Ovary (tissue), 9 donors: ENCODE measurements around the gene UGP2. TPM values are rescaled to one million over a fixed set of nuclear protein-coding genes. Genes with fewer than 3 reads are reported as not detected.

ENCODE experiments used
- DNase-seq, 5 donors: peaks; one replicate each; pipeline ENCODE4 v3.0.0-alpha.2; 2019 to 2020
- H3K27ac ChIP-seq, 2 donors: fragments of 200-600 bp; one replicate each; pipeline versions ENCODE4 v1.5.1 to v1.8.0; 2019 to 2022
- H3K27me3 ChIP-seq: fragments of 200-600 bp; one replicate; pipeline ENCODE4 v1.8.0; 2022
- H3K36me3 ChIP-seq: fragments of 200-600 bp; sonication (generic); one replicate; pipeline ENCODE4 v1.5.1; 2019
- H3K4me1 ChIP-seq: one replicate; pipeline ENCODE4 v1.8.1; 2013; ENCODE audit warnings: mild to moderate bottlenecking, moderate library complexity; ENCODE audit not compliant: insufficient read depth
- H3K4me3 ChIP-seq: fragments of 200-600 bp; sonication (generic); one replicate; pipeline ENCODE4 v1.5.1; 2017
- H3K9me3 ChIP-seq, 2 donors: fragments of 200-600 bp in 1 of 2; sonication (generic) in 1 of 2; one replicate each; pipeline versions ENCODE4 v1.5.1 to v1.8.1; 2013 to 2019; ENCODE audit warnings: mild to moderate bottlenecking in 1 of 2, moderate library complexity in 1 of 2
- CTCF ChIP-seq, 3 donors: fragments of 450-650 bp in 2 of 3; fragments of 200-600 bp in 1 of 3; IDR thresholded peaks; one replicate each; pipeline versions ENCODE4 v1.5.1 to v1.8.0; 2016 to 2022; ENCODE audit warnings: antibody characterized with exemption in 3 of 3, mild to moderate bottlenecking in 1 of 3
- EP300 ChIP-seq: sonication (generic); formaldehyde crosslinking; IDR thresholded peaks from one replicate; pipeline ENCODE4 v1.6.1; 2017; ENCODE audit warnings: antibody characterized with exemption
- POLR2A ChIP-seq: fragments of 450-650 bp; IDR thresholded peaks from one replicate; pipeline ENCODE4 v1.6.1; 2017; ENCODE audit warnings: antibody characterized with exemption, mild to moderate bottlenecking, moderate library complexity
- WGBS, 3 donors: extraction: QIAGEN DNeasy Blood & Tissue Kit in 1 of 3; methylation state at CpG; one replicate each; pipeline versions ENCODE4 v1.1.5 to v1.1.7; 2013 to 2017; 5-methylcytosine and 5-hydroxymethylcytosine counted together
- intact Hi-C, 4 donors: fragments of 100-400 bp; cut with DNase I; formaldehyde crosslinking; loops; one replicate each; pipeline versions ENCODE4 v1.11.0 to v1.15.1; 2022 to 2023
- polyA plus RNA-seq, 2 donors: library from polyadenylated mRNA; stranded (reverse); fragments of 200-250 nt in 1 of 2; fragments of 350-450 nt in 1 of 2; fragmentation: Illumina TruSeq in 1 of 2; extraction: RNeasy Lipid Tissue Mini Kit (QIAGEN cat#74804) in 1 of 2; gene quantifications; one replicate each; pipeline ENCODE4 v1.2.3, GENCODE V29; 2013 to 2014
- total RNA-seq, 7 donors: library from RNA; depleted of rRNA in 2 of 7; stranded (reverse); fragments of >200 nt in 2 of 7; fragmentation: NEBNext Ultra II Directional in 3 of 7; extraction: Animal tissue kit (Norgen Biotek cat#: 25700) in 3 of 7; gene quantifications; one replicate each; pipeline versions ENCODE4 v1.1.0 to v1.2.4, GENCODE V29; 2016 to 2023
- donor health status: DM: no; HTN: no; CAD: no; lungs with moderate emphysema.
- donor health status: DM: no; HTN: no; CAD: no.
- donor health status: Bipolar disorder and iron deficiency.
- donor health status: DM: yes; HTN: yes; CAD: no.
- donor health status: DM: no; HTN: no; CAD: no.
- donor health status: DM: yes; HTN: yes; CAD: no.

Gene UGP2
- total and polyA plus RNA-seq, 9 donors: 63.7 to 129 (median 85.1) TPM

GRCh38 chr2:63893163-63893562, 51.5 kb downstream of the UGP2 start:
- Histone ChIP-seq H3K36me3 (no peaks in the 10 kb centered on the region), H3K27me3 (no peaks in the 10 kb centered on the region), H3K9me3 (no peaks in the 10 kb centered on the region), H3K27ac (no peak overlapping the region), H3K4me3 (no peak overlapping the region), H3K4me1 (peaks cover 2% of the 10 kb centered on the region)
- intact Hi-C loops: no loop called here
- whole genome bisulfite sequencing, 3 donors: 72 to 80% (median 73%) methylated on average over 2 of the region's 2 CpGs
- TF ChIP-seq POLR2A (no peak), CTCF (IDR thresholded peaks at IDR 0.05) (no peak), EP300 (no peak)
- DNase-seq: no peak

GRCh38 chr2:63894167-63894566, 52.5 kb downstream of the UGP2 start:
- WGBS, 3 donors: 79 to 96% (median 92%) methylated on average over 1 of the region's 1 CpG
- Histone ChIP-seq H3K9me3 (no peaks in the 10 kb centered on the region), H3K27ac (no peak overlapping the region), H3K27me3 (no peaks in the 10 kb centered on the region), H3K4me3 (no peak overlapping the region), H3K4me1 (peaks cover 2% of the 10 kb centered on the region), H3K36me3 (no peaks in the 10 kb centered on the region)
- intact Hi-C loops: no loop called here
- DNase-seq: no peak
- TF ChIP-seq POLR2A (no peak), CTCF (IDR thresholded peaks at IDR 0.05) (no peak), EP300 (no peak)

- Histone ChIP-seq H3K36me3 (no peaks in the 10 kb centered on the region), H3K27me3 (no peaks in the 10 kb centered on the region), H3K4me1 (no peaks in the 10 kb centered on the region), H3K4me3 (no peak overlapping the region), H3K27ac (no peak overlapping the region), H3K9me3 (peaks cover 0 to 5% of the 10 kb centered on the region in 2 donors)
- intact Hi-C loops: no loop called here
- 98 to 99% (median 98%) methylated on average over 5 of the region's 5 CpGs for WGBS, 3 donors
- no peak for TF ChIP-seq EP300
- TF ChIP-seq CTCF (IDR thresholded peaks at IDR 0.05): no peak
- no peak for TF ChIP-seq POLR2A
- no peak for DNase-seq
Observed at GRCh38 chr2:63898839-63899238, 57.1 kb downstream of the UGP2 start.

GRCh38 chr2:63899639-63900038, 57.9 kb downstream of the UGP2 start:
- WGBS, 3 donors: 90 to 97% (median 95%) methylated on average over 1 of the region's 1 CpG
- Histone ChIP-seq H3K9me3 (peaks cover 0 to 5% of the 10 kb centered on the region in 2 donors), H3K27me3 (no peaks in the 10 kb centered on the region), H3K27ac (no peak overlapping the region), H3K36me3 (no peaks in the 10 kb centered on the region), H3K4me1 (no peaks in the 10 kb centered on the region), H3K4me3 (no peak overlapping the region)
- no peak for DNase-seq
- intact Hi-C loops: no loop called here
- no peak for TF ChIP-seq EP300
- TF ChIP-seq CTCF (IDR thresholded peaks at IDR 0.05): no peak
- no peak for TF ChIP-seq POLR2A

- Histone ChIP-seq H3K9me3 (peaks cover 0 to 5% of the 10 kb centered on the region in 2 donors), H3K36me3 (no peaks in the 10 kb centered on the region), H3K27me3 (no peaks in the 10 kb centered on the region), H3K4me3 (no peak overlapping the region), H3K4me1 (no peaks in the 10 kb centered on the region), H3K27ac (no peak overlapping the region)
- DNase-seq: no peak
- intact Hi-C loops: no loop called here
- TF ChIP-seq CTCF (IDR thresholded peaks at IDR 0.05) (no peak), EP300 (no peak), POLR2A (no peak)
Observed at GRCh38 chr2:63902149-63902548, 60.5 kb downstream of the UGP2 start.
